WTC11 (cell line): ENCODE measurements around the gene TMX2. TPM values are rescaled to one million over a fixed set of nuclear protein-coding genes. Genes with fewer than 3 reads are reported as not detected.
A peak's percentile ranks its signal among the peaks of the same experiment; 100 is the strongest.

Source experiments
- ATAC-seq: fragments of 200-7000 bp; cut with Tn5 transposase; 2 replicates; pipeline ENCODE4 v1.10.0; 2021; ENCODE audit warnings: mild to moderate bottlenecking, moderate library complexity
- CTCF ChIA-PET: fragments of 300-600 bp; sonication (Branson Sonifier 250); formaldehyde crosslinking; loops from one replicate; lab custom pipeline; 2021; ENCODE audit warnings: antibody characterized with exemption; lab: Charles Lee
- POLR2A ChIA-PET: fragments of 350-600 bp; sonication (Branson Sonifier 250); formaldehyde crosslinking; loops from one replicate; lab custom pipeline; 2021; ENCODE audit warnings: antibody characterized with exemption; lab: Charles Lee
- DNase-seq: peaks from one replicate; pipeline ENCODE4 v3.0.0; 2021; ENCODE audit warnings: low spot score
- H3K27ac Mint-ChIP-seq: 2 replicates; pipeline ENCODE4 v1.8.0; 2021; ENCODE audit warnings: mixed read lengths
- H3K27me3 Mint-ChIP-seq: 2 replicates; pipeline ENCODE4 v1.8.0; 2021; ENCODE audit warnings: low read depth, mild to moderate bottlenecking, moderate library complexity, mixed read lengths
- H3K36me3 Mint-ChIP-seq: 2 replicates; pipeline ENCODE4 v1.8.0; 2021; ENCODE audit warnings: mixed read lengths
- H3K4me1 Mint-ChIP-seq: 2 replicates; pipeline ENCODE4 v1.8.0; 2022; ENCODE audit warnings: mixed read lengths
- H3K4me3 Mint-ChIP-seq: 2 replicates; pipeline ENCODE4 v1.8.0; 2021; ENCODE audit warnings: mild to moderate bottlenecking, moderate library complexity, mixed read lengths
- H3K9me3 Mint-ChIP-seq: 2 replicates; pipeline ENCODE4 v1.8.0; 2021; ENCODE audit warnings: mixed read lengths
- CBFB ChIP-seq: sonication (generic); formaldehyde crosslinking; IDR thresholded peaks from 2 replicates; pipeline ENCODE4 v1.8.1; 2022; ENCODE audit warnings: mild to moderate bottlenecking, low read depth, missing genetic modification reagents
- CDX4 ChIP-seq: fragments of 250-450 bp; sonication (Bioruptor Pico); IDR thresholded peaks from 2 replicates; pipeline ENCODE4 v1.9.0; 2021; ENCODE audit warnings: moderate library complexity, mild to moderate bottlenecking, inconsistent platforms, borderline replicate concordance
- FOXJ3 ChIP-seq: sonication (generic); formaldehyde crosslinking; IDR thresholded peaks from 2 replicates; pipeline ENCODE4 v1.9.0; 2021; ENCODE audit warnings: missing genetic modification reagents, mild to moderate bottlenecking, borderline replicate concordance
- FOXK1 ChIP-seq: sonication (generic); formaldehyde crosslinking; IDR thresholded peaks from 2 replicates; pipeline ENCODE4 v1.8.0; 2022; ENCODE audit warnings: mild to moderate bottlenecking, moderate library complexity, missing genetic modification reagents
- GTF2I ChIP-seq: fragments of 250-450 bp; sonication (Bioruptor Pico); conservative IDR thresholded peaks from 2 replicates; pipeline ENCODE4 v1.4.0; 2021; ENCODE audit warnings: mild to moderate bottlenecking
- IRF1 ChIP-seq: sonication (generic); formaldehyde crosslinking; IDR thresholded peaks from 2 replicates; pipeline ENCODE4 v1.8.0; 2023; ENCODE audit warnings: missing genetic modification reagents
- JAZF1 ChIP-seq: fragments of 250-450 bp; sonication (Bioruptor Pico); IDR thresholded peaks from 2 replicates; pipeline ENCODE4 v1.9.0; 2021; ENCODE audit warnings: moderate library complexity, mild to moderate bottlenecking, inconsistent platforms
- MYBL2 ChIP-seq: sonication (generic); formaldehyde crosslinking; IDR thresholded peaks from 2 replicates; pipeline ENCODE4 v1.8.1; 2023; ENCODE audit warnings: mild to moderate bottlenecking, moderate library complexity, missing genetic modification reagents
- NR1H2 ChIP-seq: sonication (generic); formaldehyde crosslinking; IDR thresholded peaks from 2 replicates; pipeline ENCODE4 v1.9.0; 2021; ENCODE audit warnings: mild to moderate bottlenecking, moderate library complexity, missing genetic modification reagents
- OVOL2 ChIP-seq: fragments of 250-450 bp; sonication (Bioruptor Pico); IDR thresholded peaks from 2 replicates; pipeline ENCODE4 v1.9.0; 2021; ENCODE audit warnings: mild to moderate bottlenecking, borderline replicate concordance
- PREB ChIP-seq: sonication (generic); formaldehyde crosslinking; IDR thresholded peaks from 2 replicates; pipeline ENCODE4 v1.8.1; 2022; ENCODE audit warnings: mild to moderate bottlenecking, missing genetic modification reagents, moderate library complexity, borderline replicate concordance
- PRRX2 ChIP-seq: fragments of 250-450 bp; sonication (Bioruptor Pico); IDR thresholded peaks from 2 replicates; pipeline ENCODE4 v1.8.0; 2021; ENCODE audit warnings: mild to moderate bottlenecking
- SOX15 ChIP-seq: fragments of 250-450 bp; sonication (Bioruptor Pico); IDR thresholded peaks from 2 replicates; pipeline ENCODE4 v1.9.0; 2021; ENCODE audit warnings: mild to moderate bottlenecking
- STAT6 ChIP-seq: sonication (generic); formaldehyde crosslinking; conservative IDR thresholded peaks from 2 replicates; pipeline ENCODE4 v1.8.1; 2023; ENCODE audit warnings: mild to moderate bottlenecking, low read depth, missing genetic modification reagents, moderate library complexity
- TCF7 ChIP-seq: sonication (generic); formaldehyde crosslinking; IDR thresholded peaks from 2 replicates; pipeline ENCODE4 v1.8.0; 2022; ENCODE audit warnings: mild to moderate bottlenecking, low read depth, missing genetic modification reagents, moderate library complexity
- ZNF232 ChIP-seq: sonication (generic); formaldehyde crosslinking; IDR thresholded peaks from 2 replicates; pipeline ENCODE4 v1.8.0; 2022; ENCODE audit warnings: mild to moderate bottlenecking, missing genetic modification reagents
- ZNF263 ChIP-seq: sonication (generic); formaldehyde crosslinking; IDR thresholded peaks from 2 replicates; pipeline ENCODE4 v1.8.1; 2022; ENCODE audit warnings: low read depth, mild to moderate bottlenecking, moderate library complexity, missing genetic modification reagents
- total RNA-seq: library from RNA; stranded (reverse); gene quantifications from 3 replicates; pipeline ENCODE4 v1.2.3, GENCODE V29; 2021
- TF ChIP-seq, protein P1 (sequence below): sonication (generic); formaldehyde crosslinking; IDR thresholded peaks from 2 replicates; pipeline ENCODE4 v1.8.0; 2022; ENCODE audit warnings: mild to moderate bottlenecking, missing genetic modification reagents

TMX2 gene
- total RNA-seq, 1 experiment from 2014 or later, result 85.4 TPM

- TF ChIP-seq, protein P1, sequence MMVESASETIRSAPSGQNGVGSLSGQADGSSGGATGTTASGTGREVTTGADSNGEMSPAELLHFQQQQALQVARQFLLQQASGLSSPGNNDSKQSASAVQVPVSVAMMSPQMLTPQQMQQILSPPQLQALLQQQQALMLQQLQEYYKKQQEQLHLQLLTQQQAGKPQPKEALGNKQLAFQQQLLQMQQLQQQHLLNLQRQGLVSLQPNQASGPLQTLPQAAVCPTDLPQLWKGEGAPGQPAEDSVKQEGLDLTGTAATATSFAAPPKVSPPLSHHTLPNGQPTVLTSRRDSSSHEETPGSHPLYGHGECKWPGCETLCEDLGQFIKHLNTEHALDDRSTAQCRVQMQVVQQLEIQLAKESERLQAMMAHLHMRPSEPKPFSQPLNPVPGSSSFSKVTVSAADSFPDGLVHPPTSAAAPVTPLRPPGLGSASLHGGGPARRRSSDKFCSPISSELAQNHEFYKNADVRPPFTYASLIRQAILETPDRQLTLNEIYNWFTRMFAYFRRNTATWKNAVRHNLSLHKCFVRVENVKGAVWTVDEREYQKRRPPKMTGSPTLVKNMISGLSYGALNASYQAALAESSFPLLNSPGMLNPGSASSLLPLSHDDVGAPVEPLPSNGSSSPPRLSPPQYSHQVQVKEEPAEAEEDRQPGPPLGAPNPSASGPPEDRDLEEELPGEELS (CRISPR knock-in tag), result no peak
- TF ChIP-seq CDX4 (no peak), NR1H2 (CRISPR knock-in tag) (no peak), IRF1 (CRISPR knock-in tag) (no peak), GTF2I (no peak)
Observed at GRCh38 chr11:57763568-57763967, 51.2 kb downstream of the TMX2 start (continued).

DNA sequence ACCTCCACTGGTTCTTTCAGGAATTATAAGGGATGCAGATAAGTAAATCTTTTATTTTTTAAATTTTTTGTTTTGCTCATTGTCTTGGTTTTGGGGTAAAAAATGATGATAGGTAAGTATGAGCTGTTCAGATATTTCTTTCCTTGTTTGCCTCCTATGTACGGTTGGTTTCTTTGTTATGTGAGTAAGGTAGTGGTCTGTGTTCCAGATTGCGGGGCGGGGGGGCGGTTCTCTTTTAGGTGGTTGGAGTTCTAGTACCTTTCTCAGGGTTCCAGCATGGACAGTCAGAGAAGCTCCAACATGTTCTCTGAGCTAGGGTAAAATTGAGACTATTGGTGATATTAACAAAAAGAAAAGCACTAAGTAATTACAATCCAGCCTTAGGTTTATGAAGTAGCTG, 51.6 kb downstream of the TMX2 start:
- Mint-ChIP-seq H3K4me3 (peak overlapping the region; percentile 99), H3K4me1 (peaks cover 42% of the 10 kb centered on the region), H3K9me3 (peaks cover 5% of the 10 kb centered on the region), H3K27me3 (no peaks in the 10 kb centered on the region), H3K36me3 (peaks cover 22% of the 10 kb centered on the region), H3K27ac (peak overlapping the region; percentile 90)
- ATAC-seq (no peak), DNase-seq (no peak)
- POLR2A ChIA-PET, result interaction anchor here (0.5 to 8.2 kb wide), 4 partner anchors 15 to 445 kb away, joined by 3 to 188 read pairs (median 8); no protein-coding TSS in a partner anchor
- CTCF ChIA-PET, result interaction anchor here (0.5 to 8.0 kb wide), 7 partner anchors 12 to 750 kb away, joined by 3 to 110 read pairs (median 4); partner anchors contain the start of genes BTBD18 and SELENOH
- TF ChIP-seq PRRX2 (CRISPR knock-in tag), result no peak
- TF ChIP-seq ZNF263 (CRISPR knock-in tag), result no peak
- TF ChIP-seq FOXJ3, result no peak

DNA sequence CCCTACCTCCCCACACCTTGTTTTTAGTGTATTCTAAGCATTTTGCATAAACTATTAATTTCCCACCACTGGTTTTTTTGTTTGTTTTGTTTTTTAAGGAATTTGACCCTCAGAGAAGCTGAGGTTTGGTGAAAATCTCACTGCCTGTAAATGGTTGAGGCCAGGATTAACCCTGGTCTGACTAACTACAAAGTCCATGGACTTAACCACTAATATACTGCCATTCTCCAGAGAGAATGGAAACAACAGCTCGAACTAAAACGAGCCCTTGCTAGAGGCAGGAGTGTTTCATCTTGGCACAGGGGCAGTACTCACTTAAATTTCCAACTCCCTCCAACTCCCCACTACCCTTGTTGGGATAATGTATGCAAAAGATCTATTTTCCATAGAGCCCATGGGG, 52.2 kb downstream of the TMX2 start:
- ATAC-seq (no peak), DNase-seq (no peak)
- Mint-ChIP-seq H3K4me3 (peak overlapping the region; percentile 99), H3K27ac (peak overlapping the region; percentile 82), H3K9me3 (peaks cover 5% of the 10 kb centered on the region), H3K4me1 (peaks cover 46% of the 10 kb centered on the region), H3K36me3 (peaks cover 23% of the 10 kb centered on the region), H3K27me3 (no peaks in the 10 kb centered on the region)
- TF ChIP-seq SOX15 (CRISPR knock-in tag) (no peak), ZNF232 (CRISPR knock-in tag) (no peak), STAT6 (CRISPR knock-in tag) (no peak)
- ChIA-PET CTCF (interaction anchor here (0.9 to 8.0 kb wide), 6 partner anchors 13 to 306 kb away, joined by 3 to 110 read pairs (median 12); partner anchors contain the start of genes BTBD18 and SELENOH), POLR2A (interaction anchor here (0.5 to 8.2 kb wide), 3 partner anchors 14 to 446 kb away, joined by 3 to 188 read pairs (median 11); no protein-coding TSS in a partner anchor)

- Mint-ChIP-seq H3K4me3 (peak overlapping the region; percentile 99), H3K4me1 (peaks cover 49% of the 10 kb centered on the region), H3K27ac (peak overlapping the region; percentile 82), H3K36me3 (peaks cover 26% of the 10 kb centered on the region), H3K9me3 (peaks cover 5% of the 10 kb centered on the region)
- ATAC-seq (no peak), DNase-seq (no peak)
- CTCF ChIA-PET, result interaction anchor here (1.0 to 8.0 kb wide), 6 partner anchors 13 to 307 kb away, joined by 3 to 110 read pairs (median 12); partner anchors contain the start of genes BTBD18 and SELENOH
- POLR2A ChIA-PET, result interaction anchor here (1.6 to 8.2 kb wide), 2 partner anchors 14 to 35 kb away, joined by 11 to 188 read pairs; no protein-coding TSS in a partner anchor
- no peak for TF ChIP-seq MYBL2 (CRISPR knock-in tag)
- no peak for TF ChIP-seq TCF7
- TF ChIP-seq PREB (CRISPR knock-in tag), result no peak
- no peak for TF ChIP-seq FOXK1 (CRISPR knock-in tag)
- TF ChIP-seq JAZF1 (CRISPR knock-in tag), result no peak
- no peak for TF ChIP-seq OVOL2 (CRISPR knock-in tag)
- TF ChIP-seq CBFB (CRISPR knock-in tag), result no peak
- TF ChIP-seq, all 79 proteins: peak for 0
- H3K27me3 Mint-ChIP-seq, result no peaks in the 10 kb centered on the region
Observed at GRCh38 chr11:57764972-57765371, 52.6 kb downstream of the TMX2 start.
